ENCODE results near the gene ZNF677.
"Not testable (repeated sequence)": the region's sequence is repeated elsewhere in the genome, so short reads cannot be mapped to it uniquely, and the experiment has no call there.

ZNF677 gene

GRCh38 chr19:53254411-53255341 lies at the start of gene ZNF677:
Gene ZNF677, minus strand, starts transcription at chr19:53254873. Its CDS starts 3,323 bp downstream, at chr19:53251550.
- intact Hi-C loops (cut with micrococcal nuclease) = loop anchor here (5.0 kb wide), 1 partner anchor 57 kb away; no protein-coding TSS in a partner anchor

GRCh38 chr19:53301341-53301740 lies 46.7 kb upstream of the ZNF677 start:
- peaks cover 89% of the 10 kb centered on the region for H3K9me3 Mint-ChIP-seq
- H3K36me3 Mint-ChIP-seq (ENCODE audit: low read depth); H3K4me1 Mint-ChIP-seq (ENCODE audit: low read depth); H3K27me3 Mint-ChIP-seq; H3K4me3 Mint-ChIP-seq; intact Hi-C loops (cut with micrococcal nuclease); H3K27ac Mint-ChIP-seq: not testable (repeated sequence)

More at GRCh38 chr19:53254411-53255341, at the start of gene ZNF677:
- Mint-ChIP-seq H3K9me3 (peaks cover 87% of the 10 kb centered on the region), H3K27me3 (peaks cover 3% of the 10 kb centered on the region), H3K4me1 (ENCODE audit: low read depth) (peaks cover 6% of the 10 kb centered on the region), H3K36me3 (ENCODE audit: low read depth) (peaks cover 50% of the 10 kb centered on the region), H3K27ac (peak within 1 kb of the TSS; percentile 77), H3K4me3 (peak within 1 kb of the TSS; percentile 74)

GRCh38 chr19:53294786-53295441 lies 40.2 kb upstream of the ZNF677 start:
- Mint-ChIP-seq H3K9me3 (peaks cover 94% of the 10 kb centered on the region), H3K4me3 (no peak overlapping the region), H3K36me3 (ENCODE audit: low read depth) (no peaks in the 10 kb centered on the region), H3K4me1 (ENCODE audit: low read depth) (no peaks in the 10 kb centered on the region), H3K27ac (no peak overlapping the region), H3K27me3 (no peaks in the 10 kb centered on the region)
- intact Hi-C loops (cut with micrococcal nuclease) = no loop called here

- Mint-ChIP-seq H3K36me3 (ENCODE audit: low read depth) (no peaks in the 10 kb centered on the region), H3K4me3 (no peak overlapping the region), H3K27me3 (no peaks in the 10 kb centered on the region), H3K4me1 (ENCODE audit: low read depth) (no peaks in the 10 kb centered on the region), H3K27ac (no peak overlapping the region), H3K9me3 (peaks cover 97% of the 10 kb centered on the region)
- intact Hi-C loops (cut with micrococcal nuclease) = no loop called here
Observed at GRCh38 chr19:53290758-53291549, 36.3 kb upstream of the ZNF677 start.

- intact Hi-C loops (cut with micrococcal nuclease) = no loop called here
- Mint-ChIP-seq H3K27me3 (no peaks in the 10 kb centered on the region), H3K4me1 (ENCODE audit: low read depth) (no peaks in the 10 kb centered on the region), H3K36me3 (ENCODE audit: low read depth) (no peaks in the 10 kb centered on the region), H3K27ac (no peak overlapping the region), H3K9me3 (peaks cover 80% of the 10 kb centered on the region), H3K4me3 (no peak overlapping the region)
Observed at GRCh38 chr19:53285087-53285486, 30.4 kb upstream of the ZNF677 start.

- H3K36me3 Mint-ChIP-seq (ENCODE audit: low read depth); intact Hi-C loops (cut with micrococcal nuclease); H3K4me1 Mint-ChIP-seq (ENCODE audit: low read depth); H3K27me3 Mint-ChIP-seq; H3K27ac Mint-ChIP-seq; H3K4me3 Mint-ChIP-seq: not testable (repeated sequence)
- peaks cover 82% of the 10 kb centered on the region for H3K9me3 Mint-ChIP-seq
Observed at GRCh38 chr19:53281947-53282346, 27.3 kb upstream of the ZNF677 start.

- intact Hi-C loops (cut with micrococcal nuclease) = no loop called here
- H3K9me3 Mint-ChIP-seq = peaks cover 95% of the 10 kb centered on the region
- H3K4me1 Mint-ChIP-seq (ENCODE audit: low read depth) = no peaks in the 10 kb centered on the region
- H3K27ac Mint-ChIP-seq = no peak overlapping the region
- no peaks in the 10 kb centered on the region for H3K36me3 Mint-ChIP-seq (ENCODE audit: low read depth)
- no peak overlapping the region for H3K4me3 Mint-ChIP-seq
- no peaks in the 10 kb centered on the region for H3K27me3 Mint-ChIP-seq
Observed at GRCh38 chr19:53275480-53275879, 20.8 kb upstream of the ZNF677 start.

GRCh38 chr19:53272044-53272443 lies 17.4 kb upstream of the ZNF677 start:
- Mint-ChIP-seq H3K27me3 (no peaks in the 10 kb centered on the region), H3K36me3 (ENCODE audit: low read depth) (no peaks in the 10 kb centered on the region), H3K4me3 (no peak overlapping the region), H3K4me1 (ENCODE audit: low read depth) (no peaks in the 10 kb centered on the region), H3K9me3 (peaks cover 75% of the 10 kb centered on the region), H3K27ac (no peak overlapping the region)
- intact Hi-C loops (cut with micrococcal nuclease) = no loop called here

GRCh38 chr19:53269861-53270260 lies 15.2 kb upstream of the ZNF677 start:
- H3K4me1 Mint-ChIP-seq (ENCODE audit: low read depth); H3K27me3 Mint-ChIP-seq; H3K36me3 Mint-ChIP-seq (ENCODE audit: low read depth); H3K4me3 Mint-ChIP-seq; intact Hi-C loops (cut with micrococcal nuclease); H3K27ac Mint-ChIP-seq: not testable (repeated sequence)
- peaks cover 76% of the 10 kb centered on the region for H3K9me3 Mint-ChIP-seq

GRCh38 chr19:53267623-53268022 lies 12.9 kb upstream of the ZNF677 start, which contains the start of gene VN1R4:
Gene VN1R4, minus strand, starts transcription at chr19:53267723. Its CDS starts 58 bp downstream, at chr19:53267665.
- intact Hi-C loops (cut with micrococcal nuclease); H3K27me3 Mint-ChIP-seq; H3K27ac Mint-ChIP-seq; H3K36me3 Mint-ChIP-seq (ENCODE audit: low read depth); H3K4me3 Mint-ChIP-seq; H3K4me1 Mint-ChIP-seq (ENCODE audit: low read depth): not testable (repeated sequence)
- peaks cover 71% of the 10 kb centered on the region for H3K9me3 Mint-ChIP-seq

GRCh38 chr19:53257715-53258342 lies 3.2 kb upstream of the ZNF677 start, which contains the start of gene VN1R2:
Gene VN1R2, plus strand, starts transcription at chr19:53258292. Its CDS starts 84 bp downstream, at chr19:53258376.
- H3K4me1 Mint-ChIP-seq (ENCODE audit: low read depth); H3K4me3 Mint-ChIP-seq; H3K27me3 Mint-ChIP-seq; intact Hi-C loops (cut with micrococcal nuclease); H3K27ac Mint-ChIP-seq: not testable (repeated sequence)
- H3K36me3 Mint-ChIP-seq (ENCODE audit: low read depth) = peaks cover 20% of the 10 kb centered on the region
- peaks cover 81% of the 10 kb centered on the region for H3K9me3 Mint-ChIP-seq

- H3K27me3 Mint-ChIP-seq = no peaks in the 10 kb centered on the region
- H3K36me3 Mint-ChIP-seq (ENCODE audit: low read depth) = peaks cover 89% of the 10 kb centered on the region
- H3K9me3 Mint-ChIP-seq = peaks cover 96% of the 10 kb centered on the region
- no peak overlapping the region for H3K4me3 Mint-ChIP-seq
- intact Hi-C loops (cut with micrococcal nuclease) = no loop called here
- no peaks in the 10 kb centered on the region for H3K4me1 Mint-ChIP-seq (ENCODE audit: low read depth)
- no peak overlapping the region for H3K27ac Mint-ChIP-seq
Observed at GRCh38 chr19:53246498-53246897, 8.2 kb downstream of the ZNF677 start.

GRCh38 chr19:53237114-53237777 lies 17.4 kb downstream of the ZNF677 start:
- no peak overlapping the region for H3K27ac Mint-ChIP-seq
- intact Hi-C loops (cut with micrococcal nuclease) = no loop called here
- peaks cover 42% of the 10 kb centered on the region for H3K36me3 Mint-ChIP-seq (ENCODE audit: low read depth)
- peaks cover 98% of the 10 kb centered on the region for H3K9me3 Mint-ChIP-seq
- no peaks in the 10 kb centered on the region for H3K27me3 Mint-ChIP-seq
- H3K4me3 Mint-ChIP-seq = no peak overlapping the region
- H3K4me1 Mint-ChIP-seq (ENCODE audit: low read depth) = no peaks in the 10 kb centered on the region

Measured in dendritic cell treated with granulocyte-macrophage colony-stimulating factor and Interleukin-4, amounts not matched to agents 40 ng/mL and 50 ng/mL, for 4 days (primary cell).